GM10266 (cell line): ENCODE results near the gene DPM3.
"Not testable (repeated sequence)": the region's sequence is repeated elsewhere in the genome, so short reads cannot be mapped to it uniquely, and the experiment has no call there.

ENCODE experiments used
- DNase-seq: peaks from one replicate; pipeline ENCODE4 v3.0.0; 2012; ENCODE audit errors: extremely low spot score
- TF ChIP-seq, protein P1 (sequence below): IDR thresholded peaks from 2 replicates; pipeline ENCODE4 v1.5.1; 2012; ENCODE audit warnings: mild to moderate bottlenecking, low read depth; ENCODE audit not compliant: control insufficient read depth, insufficient read depth; ENCODE audit errors: missing control alignments

DPM3 gene

GRCh38 chr1:155139895-155140629 is at the start of gene DPM3:
TSS of gene DPM3 (minus strand) at chr1:155140531. CDS start at chr1:155140240, 291 bp downstream.
- TF ChIP-seq, protein P1, sequence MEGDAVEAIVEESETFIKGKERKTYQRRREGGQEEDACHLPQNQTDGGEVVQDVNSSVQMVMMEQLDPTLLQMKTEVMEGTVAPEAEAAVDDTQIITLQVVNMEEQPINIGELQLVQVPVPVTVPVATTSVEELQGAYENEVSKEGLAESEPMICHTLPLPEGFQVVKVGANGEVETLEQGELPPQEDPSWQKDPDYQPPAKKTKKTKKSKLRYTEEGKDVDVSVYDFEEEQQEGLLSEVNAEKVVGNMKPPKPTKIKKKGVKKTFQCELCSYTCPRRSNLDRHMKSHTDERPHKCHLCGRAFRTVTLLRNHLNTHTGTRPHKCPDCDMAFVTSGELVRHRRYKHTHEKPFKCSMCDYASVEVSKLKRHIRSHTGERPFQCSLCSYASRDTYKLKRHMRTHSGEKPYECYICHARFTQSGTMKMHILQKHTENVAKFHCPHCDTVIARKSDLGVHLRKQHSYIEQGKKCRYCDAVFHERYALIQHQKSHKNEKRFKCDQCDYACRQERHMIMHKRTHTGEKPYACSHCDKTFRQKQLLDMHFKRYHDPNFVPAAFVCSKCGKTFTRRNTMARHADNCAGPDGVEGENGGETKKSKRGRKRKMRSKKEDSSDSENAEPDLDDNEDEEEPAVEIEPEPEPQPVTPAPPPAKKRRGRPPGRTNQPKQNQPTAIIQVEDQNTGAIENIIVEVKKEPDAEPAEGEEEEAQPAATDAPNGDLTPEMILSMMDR, result no peak
- DNase-seq, result peak; percentile 89

DNA sequence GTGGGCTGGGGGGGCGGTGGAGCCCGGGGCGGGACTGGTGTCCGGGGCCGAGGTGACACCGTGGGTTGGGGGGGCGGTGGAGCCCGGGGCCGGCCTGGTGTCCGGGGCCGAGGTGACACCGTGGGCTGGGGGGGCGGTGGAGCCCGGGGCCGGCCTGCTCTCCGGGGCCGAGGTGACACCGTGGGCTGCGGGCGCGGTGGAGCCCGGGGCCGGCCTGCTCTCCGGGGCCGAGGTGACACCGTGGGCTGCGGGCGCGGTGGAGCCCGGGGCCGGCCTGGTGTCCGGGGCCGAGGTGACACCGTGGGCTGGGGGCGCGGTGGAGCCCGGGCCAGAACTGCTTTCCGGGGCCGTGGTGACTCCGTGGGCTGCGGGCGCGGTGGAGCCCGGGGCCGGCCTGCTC is 49.6 kb upstream of the DPM3 start:
- DNase-seq, result not testable (repeated sequence)

DNA sequence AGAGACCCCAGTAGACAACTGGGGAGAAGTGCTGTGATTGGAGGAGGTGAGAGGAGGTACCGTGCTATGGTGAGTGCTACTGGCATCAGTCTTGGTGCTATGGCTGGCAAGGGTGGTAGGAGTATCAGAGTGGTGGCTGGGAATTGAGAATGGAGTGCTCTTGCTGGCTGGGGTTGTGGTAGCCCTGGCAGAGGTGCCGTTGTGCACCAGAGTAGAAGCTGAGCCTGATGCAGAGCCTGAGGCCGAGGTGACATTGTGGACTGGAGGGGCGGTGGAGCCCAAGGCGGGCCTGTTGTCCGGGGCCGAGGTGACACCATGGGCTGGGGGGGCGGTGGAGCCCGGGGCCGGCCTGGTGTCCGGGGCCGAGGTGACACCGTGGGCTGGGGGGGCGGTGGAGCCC is 47.9 kb upstream of the DPM3 start:
- TF ChIP-seq, protein P1, result no peak

GRCh38 chr1:155187456-155187891 is 47.1 kb upstream of the DPM3 start:
- DNase-seq, result no peak
- TF ChIP-seq, protein P1, result no peak

More for the DNA sequence above, 47.9 kb upstream of the DPM3 start:
- no peak for DNase-seq

- DNase-seq, result no peak
- TF ChIP-seq, protein P1, result no peak
Measured at GRCh38 chr1:155186794-155187455, 46.6 kb upstream of the DPM3 start.

DNA sequence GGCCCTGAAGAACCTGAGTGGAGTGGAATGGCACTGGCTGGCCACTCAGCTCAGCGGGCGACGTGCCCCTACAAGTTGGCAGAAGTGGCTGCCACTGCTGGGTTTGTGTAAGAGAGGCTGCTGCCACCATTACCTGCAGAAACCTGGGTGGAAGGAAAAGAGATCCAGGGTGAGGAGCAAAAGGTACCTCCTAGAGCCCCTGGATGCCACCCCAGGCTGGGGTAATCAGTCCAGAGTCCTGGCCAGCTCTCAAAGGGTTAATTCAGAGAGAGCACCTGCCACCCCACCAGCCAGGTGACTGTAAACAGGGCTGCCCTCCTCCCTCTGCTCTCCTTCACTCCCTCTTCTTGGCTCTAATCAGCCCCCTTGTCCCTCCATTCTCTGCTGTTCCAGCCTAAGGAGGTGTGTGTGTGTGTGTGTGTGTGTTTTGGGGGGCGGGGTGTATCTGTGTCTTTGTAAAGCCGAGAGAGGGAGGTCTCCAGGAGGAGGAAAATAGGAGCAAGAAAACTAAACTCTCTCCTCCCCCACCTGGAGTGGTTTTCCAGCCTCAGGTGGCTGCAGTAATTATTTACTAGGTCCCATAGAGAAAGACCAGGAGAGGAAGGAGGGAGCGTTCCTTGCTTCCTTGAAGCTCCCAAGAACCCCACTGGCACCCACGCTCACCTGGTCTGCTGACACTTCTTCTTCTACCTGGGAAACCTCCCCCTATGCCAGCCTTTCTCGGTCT is 45.9 kb upstream of the DPM3 start:
- TF ChIP-seq, protein P1, result no peak
- no peak for DNase-seq

GRCh38 chr1:155185783-155186066 is 45.4 kb upstream of the DPM3 start:
- no peak for DNase-seq
- TF ChIP-seq, protein P1, result no peak
